Left cardiac atrium (tissue), 4 donors: ENCODE measurements around the gene IL16. TPM values are rescaled to one million over a fixed set of nuclear protein-coding genes. Genes with fewer than 3 reads are reported as not detected.

Experiments used
- ATAC-seq, 2 donors: fragments of 200-7000 bp; cut with Tn5 transposase; one replicate each; pipeline ENCODE4 v1.9.1; 2020; ENCODE audit warnings: mild to moderate bottlenecking in 2 of 2, moderate library complexity in 2 of 2
- DNase-seq: peaks from one replicate; pipeline ENCODE4 v3.0.0-alpha.2; 2020
- intact Hi-C, 2 donors: fragments of 100-400 bp; cut with DNase I; formaldehyde crosslinking; loops; one replicate each; pipeline versions ENCODE4 v1.14.1 to v1.15.1; 2022 to 2023
- total RNA-seq, 2 donors: library from RNA; stranded (reverse); fragmentation: NEBNext Ultra II Directional; extraction: Animal tissue kit (Norgen Biotek cat#: 25700); gene quantifications; one replicate each; pipeline ENCODE4 v1.2.1, GENCODE V29; 2021
- donor health status: DM: no; HTN: yes; CAD: no.
- donor health status: DM: no; HTN: yes; CAD: no; lungs with severe emphysema.
- donor health status: DM: yes; HTN: yes; CAD: no.
- donor health status: Dilated cardiomyopathy.

Gene IL16
- total RNA-seq, 2 donors from 2014 or later = 4.7 to 10.1 TPM

- DNase-seq (peak; percentile 85), ATAC-seq (peak; percentile 95 to 96)
- intact Hi-C loops = loop anchor here (1.0 to 5.0 kb wide), 4 partner anchors 111 to 289 kb away; no protein-coding TSS in a partner anchor
Observed at GRCh38 chr15:81265944-81266775, 69.5 kb downstream of the IL16 start.

- no peak for ATAC-seq
- intact Hi-C loops = loop anchor here (5.0 kb wide), 2 partner anchors 161 to 291 kb away; no protein-coding TSS in a partner anchor
- no peak for DNase-seq
Observed at GRCh38 chr15:81268340-81268739, 71.7 kb downstream of the IL16 start.

- no peak for DNase-seq
- no peak for ATAC-seq
- intact Hi-C loops = loop anchor here (5.0 kb wide), 2 partner anchors 162 to 292 kb away; no protein-coding TSS in a partner anchor
Observed at GRCh38 chr15:81268881-81269601, 72.4 kb downstream of the IL16 start.

- intact Hi-C loops = no loop called here
- no peak for ATAC-seq
- no peak for DNase-seq
Observed at GRCh38 chr15:81270188-81270587, 73.5 kb downstream of the IL16 start.

GRCh38 chr15:81270781-81271491 is 74.3 kb downstream of the IL16 start:
- intact Hi-C loops = no loop called here

GRCh38 chr15:81271761-81272644 is 75.3 kb downstream of the IL16 start:
- ATAC-seq (no peak), DNase-seq (no peak)
- intact Hi-C loops = no loop called here

More at GRCh38 chr15:81270781-81271491, 74.3 kb downstream of the IL16 start:
- no peak for ATAC-seq
- no peak for DNase-seq

- intact Hi-C loops = no loop called here
Observed at GRCh38 chr15:81273200-81273599, 76.5 kb downstream of the IL16 start.

GRCh38 chr15:81273855-81274254 is 77.2 kb downstream of the IL16 start:
- DNase-seq = no peak
- no peak for ATAC-seq
- intact Hi-C loops = loop anchor here in 1 of 2 donors (2.0 kb wide), 1 partner anchor 127 kb away; no protein-coding TSS in a partner anchor

More at GRCh38 chr15:81273200-81273599, 76.5 kb downstream of the IL16 start:
- no peak for DNase-seq
- ATAC-seq = no peak

GRCh38 chr15:81274255-81274654 is 77.6 kb downstream of the IL16 start:
- DNase-seq (no peak), ATAC-seq (no peak)
- intact Hi-C loops = loop anchor here in 1 of 2 donors (2.0 kb wide), 1 partner anchor 127 kb away; no protein-coding TSS in a partner anchor

GRCh38 chr15:81274931-81275707 is 78.4 kb downstream of the IL16 start:
- intact Hi-C loops = loop anchor here (1.0 to 2.0 kb wide), 2 partner anchors 124 to 126 kb away; no protein-coding TSS in a partner anchor
- ATAC-seq = peak; percentile 85
- peak; percentile 74 for DNase-seq

GRCh38 chr15:81275711-81276392 is 79.2 kb downstream of the IL16 start:
- no peak for DNase-seq
- intact Hi-C loops = loop anchor here (1.0 to 2.0 kb wide), 2 partner anchors 123 to 125 kb away; no protein-coding TSS in a partner anchor
- ATAC-seq = peak; percentile 64 to 66

- DNase-seq (no peak), ATAC-seq (no peak)
- intact Hi-C loops = no loop called here
Observed at GRCh38 chr15:81276967-81277366, 80.3 kb downstream of the IL16 start.

GRCh38 chr15:81277851-81278250 is 81.2 kb downstream of the IL16 start:
- DNase-seq = no peak
- intact Hi-C loops = no loop called here
- no peak for ATAC-seq

- ATAC-seq = no peak
- no peak for DNase-seq
- intact Hi-C loops = no loop called here
Observed at GRCh38 chr15:81278306-81279029, 81.8 kb downstream of the IL16 start.

- ATAC-seq = no peak
- intact Hi-C loops = loop anchor here in 1 of 2 donors (10.0 kb wide), 1 partner anchor 55 kb away; no protein-coding TSS in a partner anchor
- no peak for DNase-seq
Observed at GRCh38 chr15:81279621-81280485, 83.2 kb downstream of the IL16 start.
